ENCODE results near the gene MCU. TPM values are rescaled to one million over a fixed set of nuclear protein-coding genes. Genes with fewer than 3 reads are reported as not detected.

MCU gene
- total RNA-seq, 4 donors from 2014 or later: 25.1 to 82.4 (median 65.1) TPM

DNA sequence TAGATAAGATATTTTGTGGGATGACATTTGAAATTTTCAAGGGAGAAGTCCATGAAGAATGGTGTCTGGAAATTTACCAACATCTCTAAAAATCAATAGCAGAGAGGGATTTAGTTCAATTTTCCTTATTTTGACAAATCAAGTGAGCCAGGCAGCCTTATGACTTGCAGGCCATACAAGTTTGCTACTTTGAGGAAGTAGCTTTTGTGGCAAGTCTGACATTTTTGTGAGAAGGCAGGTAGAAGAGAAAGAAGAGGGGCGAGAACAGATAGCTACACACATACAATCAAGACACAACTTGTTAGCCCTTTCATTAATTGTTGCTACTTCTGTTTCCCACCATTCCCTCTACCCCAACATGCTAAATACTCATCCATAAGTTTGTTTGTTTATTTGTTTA lies 127.1 kb downstream of the MCU start:
- no peak for DNase-seq
- in situ Hi-C loops (cut with MboI; ENCODE audit: low pct_ligation_motif_present in 1 of 4, low pct_unique_long_range_greater_than_20kb in 1 of 4, low sequenced_read_pairs in 3 of 4) (no loop called here), intact Hi-C loops (cut with DNase I; ENCODE audit: low total_unique reads) (no loop called here)
- Histone ChIP-seq H3K9me3 (no peaks in the 10 kb centered on the region), H3K27me3 (no peaks in the 10 kb centered on the region), H3K4me3 (no peak overlapping the region), H3K4me1 (peaks cover 0 to 8% (median 0%) of the 10 kb centered on the region in 4 donors), H3K36me3 (no peaks in the 10 kb centered on the region), H3K27ac (no peak overlapping the region)
- WGBS, 2 donors (ENCODE audit: low coverage in 1 of 2): 94 to 100% methylated on average over 1 of the region's 1 CpG
- TF ChIP-seq, protein P1, sequence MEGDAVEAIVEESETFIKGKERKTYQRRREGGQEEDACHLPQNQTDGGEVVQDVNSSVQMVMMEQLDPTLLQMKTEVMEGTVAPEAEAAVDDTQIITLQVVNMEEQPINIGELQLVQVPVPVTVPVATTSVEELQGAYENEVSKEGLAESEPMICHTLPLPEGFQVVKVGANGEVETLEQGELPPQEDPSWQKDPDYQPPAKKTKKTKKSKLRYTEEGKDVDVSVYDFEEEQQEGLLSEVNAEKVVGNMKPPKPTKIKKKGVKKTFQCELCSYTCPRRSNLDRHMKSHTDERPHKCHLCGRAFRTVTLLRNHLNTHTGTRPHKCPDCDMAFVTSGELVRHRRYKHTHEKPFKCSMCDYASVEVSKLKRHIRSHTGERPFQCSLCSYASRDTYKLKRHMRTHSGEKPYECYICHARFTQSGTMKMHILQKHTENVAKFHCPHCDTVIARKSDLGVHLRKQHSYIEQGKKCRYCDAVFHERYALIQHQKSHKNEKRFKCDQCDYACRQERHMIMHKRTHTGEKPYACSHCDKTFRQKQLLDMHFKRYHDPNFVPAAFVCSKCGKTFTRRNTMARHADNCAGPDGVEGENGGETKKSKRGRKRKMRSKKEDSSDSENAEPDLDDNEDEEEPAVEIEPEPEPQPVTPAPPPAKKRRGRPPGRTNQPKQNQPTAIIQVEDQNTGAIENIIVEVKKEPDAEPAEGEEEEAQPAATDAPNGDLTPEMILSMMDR (IDR thresholded peaks at IDR 0.05): no peak
- TF ChIP-seq POLR2A (IDR thresholded peaks at IDR 0.05): no peak
- TF ChIP-seq POLR2AphosphoS5 (IDR thresholded peaks at IDR 0.05): no peak
- TF ChIP-seq EP300 (IDR thresholded peaks at IDR 0.05; ENCODE audit: low read depth): no peak

GRCh38 chr10:72821606-72822005 lies 129.7 kb downstream of the MCU start:
- Histone ChIP-seq H3K9me3 (no peaks in the 10 kb centered on the region), H3K27me3 (no peaks in the 10 kb centered on the region), H3K27ac (no peak overlapping the region), H3K36me3 (no peaks in the 10 kb centered on the region), H3K4me1 (peaks cover 0 to 3% (median 0%) of the 10 kb centered on the region in 4 donors), H3K4me3 (no peak overlapping the region)
- no peak for DNase-seq
- TF ChIP-seq POLR2AphosphoS5 (IDR thresholded peaks at IDR 0.05): no peak
- TF ChIP-seq, protein P1 (IDR thresholded peaks at IDR 0.05): no peak
- TF ChIP-seq EP300 (IDR thresholded peaks at IDR 0.05; ENCODE audit: low read depth): no peak
- no peak for TF ChIP-seq POLR2A (IDR thresholded peaks at IDR 0.05)
- intact Hi-C loops (cut with DNase I; ENCODE audit: low total_unique reads): no loop called here
- in situ Hi-C loops (cut with MboI; ENCODE audit: low pct_ligation_motif_present in 1 of 4, low pct_unique_long_range_greater_than_20kb in 1 of 4, low sequenced_read_pairs in 3 of 4): no loop called here
- 97 to 100% methylated on average over 2 of the region's 2 CpGs for WGBS, 2 donors (ENCODE audit: low coverage in 1 of 2)

DNA sequence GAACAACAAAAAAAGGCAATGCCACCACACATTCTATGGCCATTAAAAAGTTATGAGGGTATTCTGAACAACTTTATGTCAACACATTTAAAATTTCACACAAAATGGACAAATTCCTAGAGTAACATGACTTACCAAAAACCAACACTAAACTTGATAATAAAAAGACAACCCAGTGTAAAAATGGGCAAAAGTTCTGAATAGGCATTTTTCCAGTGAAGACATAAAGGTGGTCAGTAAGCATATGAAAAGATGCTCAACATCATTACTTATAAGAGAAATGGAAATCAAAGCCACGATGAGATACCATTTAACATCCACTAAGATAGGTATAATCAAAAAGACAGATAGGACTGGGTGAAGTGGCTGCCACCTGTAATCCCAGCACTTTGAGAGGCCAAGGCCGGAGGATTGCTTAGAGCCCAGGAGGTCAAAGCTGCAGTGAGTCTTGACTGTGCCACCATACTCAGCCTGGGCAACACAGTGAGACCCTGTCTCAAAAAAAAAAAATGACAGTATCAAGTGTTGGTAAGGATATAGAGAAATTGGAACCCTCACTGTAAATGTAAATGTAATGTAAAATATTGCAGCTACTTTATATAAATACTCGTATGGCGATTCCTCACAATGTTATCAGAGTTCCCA lies 130.5 kb downstream of the MCU start:
- H3K36me3 ChIP-seq: no peaks in the 10 kb centered on the region
- H3K27me3 ChIP-seq: no peaks in the 10 kb centered on the region
- intact Hi-C loops (cut with DNase I; ENCODE audit: low total_unique reads): no loop called here
- no peaks in the 10 kb centered on the region for H3K9me3 ChIP-seq
- H3K27ac ChIP-seq: no peak overlapping the region
- DNase-seq: no peak
- no peak overlapping the region for H3K4me3 ChIP-seq
- no peak for TF ChIP-seq POLR2A (IDR thresholded peaks at IDR 0.05)
- in situ Hi-C loops (cut with MboI; ENCODE audit: low pct_ligation_motif_present in 1 of 4, low pct_unique_long_range_greater_than_20kb in 1 of 4, low sequenced_read_pairs in 3 of 4): no loop called here
- H3K4me1 ChIP-seq: peaks cover 0 to 3% (median 0%) of the 10 kb centered on the region in 4 donors
- WGBS, 2 donors (ENCODE audit: low coverage in 1 of 2): 99 to 100% methylated on average over 4 of the region's 4 CpGs

DNA sequence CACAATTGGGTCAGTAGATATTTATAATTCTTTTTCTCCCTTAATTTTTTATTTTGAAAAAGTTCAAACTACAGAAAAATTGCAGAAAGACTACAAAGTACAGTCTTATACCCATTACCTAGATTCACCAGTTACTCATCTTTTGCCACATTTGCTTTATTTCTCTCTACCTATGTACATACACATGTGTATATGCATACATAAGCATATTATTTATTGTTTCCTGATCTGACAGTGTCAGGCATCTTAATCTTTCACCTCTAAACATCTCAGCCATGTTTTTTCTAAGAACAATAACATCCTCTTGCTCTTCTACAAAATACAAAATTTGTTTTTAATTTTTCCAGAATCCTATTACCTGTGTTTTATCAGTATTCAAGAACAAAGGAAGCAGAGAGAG lies 133.2 kb downstream of the MCU start:
- intact Hi-C loops (cut with DNase I; ENCODE audit: low total_unique reads): no loop called here
- in situ Hi-C loops (cut with MboI; ENCODE audit: low pct_ligation_motif_present in 1 of 4, low pct_unique_long_range_greater_than_20kb in 1 of 4, low sequenced_read_pairs in 3 of 4): loop anchor here in 2 of 4 donors (25.0 kb wide), 1 partner anchor 463 kb away; the partner anchor contains the start of gene DNAJB12 (in 2 of the 2)
- no peaks in the 10 kb centered on the region for H3K9me3 ChIP-seq
- no peak for DNase-seq
- no peak overlapping the region for H3K27ac ChIP-seq
- no peaks in the 10 kb centered on the region for H3K27me3 ChIP-seq
- H3K4me3 ChIP-seq: no peak overlapping the region
- H3K36me3 ChIP-seq: no peaks in the 10 kb centered on the region
- no peak for TF ChIP-seq EP300 (IDR thresholded peaks at IDR 0.05; ENCODE audit: low read depth)
- TF ChIP-seq, protein P1 (IDR thresholded peaks at IDR 0.05): no peak
- TF ChIP-seq POLR2AphosphoS5 (IDR thresholded peaks at IDR 0.05): no peak
- TF ChIP-seq POLR2A (IDR thresholded peaks at IDR 0.05): no peak
- peaks cover 0 to 13% (median 0%) of the 10 kb centered on the region in 4 donors for H3K4me1 ChIP-seq

- TF ChIP-seq POLR2A (IDR thresholded peaks at IDR 0.05) (no peak), POLR2AphosphoS5 (IDR thresholded peaks at IDR 0.05) (no peak), EP300 (IDR thresholded peaks at IDR 0.05; ENCODE audit: low read depth) (no peak)
- TF ChIP-seq, protein P1 (IDR thresholded peaks at IDR 0.05): no peak
- in situ Hi-C loops (cut with MboI; ENCODE audit: low pct_ligation_motif_present in 1 of 4, low pct_unique_long_range_greater_than_20kb in 1 of 4, low sequenced_read_pairs in 3 of 4) (loop anchor here in 2 of 4 donors (25.0 kb wide), 1 partner anchor 464 kb away; the partner anchor contains the start of gene DNAJB12 (in 2 of the 2)), intact Hi-C loops (cut with DNase I; ENCODE audit: low total_unique reads) (no loop called here)
- Histone ChIP-seq H3K4me3 (no peak overlapping the region), H3K4me1 (peaks cover 0 to 22% (median 0%) of the 10 kb centered on the region in 4 donors), H3K9me3 (no peaks in the 10 kb centered on the region), H3K36me3 (no peaks in the 10 kb centered on the region), H3K27ac (no peak overlapping the region), H3K27me3 (no peaks in the 10 kb centered on the region)
- no peak for DNase-seq
Observed at GRCh38 chr10:72826346-72826745, 134.4 kb downstream of the MCU start.
